Measurements from ENCODE around the gene CYP1A2.
"Not testable (repeated sequence)": the region's sequence is repeated elsewhere in the genome, so short reads cannot be mapped to it uniquely, and the experiment has no call there.

CYP1A2 gene

GRCh38 chr15:74748322-74748946 lies at the start of gene CYP1A2:
Gene CYP1A2 (plus strand): TSS chr15:74748845. CDS start chr15:74749739, 894 bp downstream.
- DNase-seq: no peak

- DNase-seq: no peak
Measured at GRCh38 chr15:74709011-74709410, 39.6 kb upstream of the CYP1A2 start.

GRCh38 chr15:74709892-74710291 lies 38.8 kb upstream of the CYP1A2 start:
- DNase-seq: no peak

- no peak for DNase-seq
Measured at GRCh38 chr15:74710319-74711094, 38.1 kb upstream of the CYP1A2 start.

GRCh38 chr15:74712311-74712710 lies 36.3 kb upstream of the CYP1A2 start:
- no peak for DNase-seq

- DNase-seq: no peak
Measured at GRCh38 chr15:74716651-74717050, 32.0 kb upstream of the CYP1A2 start.

- DNase-seq: no peak
Measured at GRCh38 chr15:74722591-74722990, 26.1 kb upstream of the CYP1A2 start.

- DNase-seq: no peak
Measured at GRCh38 chr15:74723187-74723586, 25.5 kb upstream of the CYP1A2 start.

GRCh38 chr15:74723754-74724334 lies 24.8 kb upstream of the CYP1A2 start:
- DNase-seq: no peak

GRCh38 chr15:74724570-74725224 lies 23.9 kb upstream of the CYP1A2 start:
- no peak for DNase-seq

- peak; percentile 45 to 60 for DNase-seq
Measured at GRCh38 chr15:74725225-74725774, 23.3 kb upstream of the CYP1A2 start, which contains the start of gene CYP1A1. Gene CYP1A1 (minus strand): TSS chr15:74725528. CDS start chr15:74723097, 2,431 bp downstream.

- peak; percentile 67 to 72 for DNase-seq
Measured at GRCh38 chr15:74725845-74726773, 22.5 kb upstream of the CYP1A2 start.

- DNase-seq: no peak
Measured at GRCh38 chr15:74726774-74727164, 21.9 kb upstream of the CYP1A2 start.

- DNase-seq: no peak
Measured at GRCh38 chr15:74727727-74728126, 20.9 kb upstream of the CYP1A2 start.

- DNase-seq: not testable (repeated sequence)
Measured at GRCh38 chr15:74728699-74729098, 19.9 kb upstream of the CYP1A2 start.

GRCh38 chr15:74729372-74729771 lies 19.3 kb upstream of the CYP1A2 start:
- DNase-seq: not testable (repeated sequence)

GRCh38 chr15:74730619-74731316 lies 17.9 kb upstream of the CYP1A2 start:
- no peak for DNase-seq

- DNase-seq: no peak
Measured at GRCh38 chr15:74732846-74733245, 15.8 kb upstream of the CYP1A2 start.

GRCh38 chr15:74733269-74733668 lies 15.4 kb upstream of the CYP1A2 start:
- no peak for DNase-seq

- DNase-seq: no peak
Measured at GRCh38 chr15:74735305-74735704, 13.3 kb upstream of the CYP1A2 start.

- DNase-seq: not testable (repeated sequence)
Measured at GRCh38 chr15:74738239-74738638, 10.4 kb upstream of the CYP1A2 start.

All from stimulated activated CD4-positive, alpha-beta T cell treated with anti-CD3 and anti-CD28 coated beads, Interleukin-2, amount 100 ng/mL, for 24 hours (primary cell).